ENCODE measurements around the gene FBXW2. TPM values are rescaled to one million over a fixed set of nuclear protein-coding genes. Genes with fewer than 3 reads are reported as not detected.

The FBXW2 gene
- total and polyA plus RNA-seq, 2 donors (not counting 1 experiment from before 2014, with no cell fraction given): 33.5 to 77.5 TPM

- no peaks in the 10 kb centered on the region for H3K36me3 ChIP-seq (ENCODE audit: control insufficient read depth, insufficient read depth, low read length)
- H2AFZ ChIP-seq (ENCODE audit: low read length): no peak overlapping the region
- H3K4me2 ChIP-seq (ENCODE audit: extremely low read depth, insufficient read depth, low read length): peak overlapping the region; percentile 82
- peaks cover 30% of the 10 kb centered on the region for H3K79me2 ChIP-seq (ENCODE audit: control insufficient read depth, insufficient read depth, low read length)
- no peaks in the 10 kb centered on the region for H3K9me3 ChIP-seq (ENCODE audit: control insufficient read depth, insufficient read depth, low read depth, low read length)
- peaks cover 21% of the 10 kb centered on the region for H3K4me1 ChIP-seq (ENCODE audit: control insufficient read depth, extremely low read depth, insufficient read depth, low read length)
- DNase-seq (ENCODE audit: low read depth in 2 of 2): peak; percentile 67 to 76
- H3K27me3 ChIP-seq (ENCODE audit: control insufficient read depth, insufficient read depth, low read length): no peaks in the 10 kb centered on the region
- H4K20me1 ChIP-seq (ENCODE audit: control insufficient read depth, extremely low read depth, insufficient read depth, low read length): no peaks in the 10 kb centered on the region
- no peak for TF ChIP-seq EZH2 (IDR thresholded peaks at IDR 0.05; ENCODE audit: low read length, missing control alignments)
- TF ChIP-seq, protein P1, sequence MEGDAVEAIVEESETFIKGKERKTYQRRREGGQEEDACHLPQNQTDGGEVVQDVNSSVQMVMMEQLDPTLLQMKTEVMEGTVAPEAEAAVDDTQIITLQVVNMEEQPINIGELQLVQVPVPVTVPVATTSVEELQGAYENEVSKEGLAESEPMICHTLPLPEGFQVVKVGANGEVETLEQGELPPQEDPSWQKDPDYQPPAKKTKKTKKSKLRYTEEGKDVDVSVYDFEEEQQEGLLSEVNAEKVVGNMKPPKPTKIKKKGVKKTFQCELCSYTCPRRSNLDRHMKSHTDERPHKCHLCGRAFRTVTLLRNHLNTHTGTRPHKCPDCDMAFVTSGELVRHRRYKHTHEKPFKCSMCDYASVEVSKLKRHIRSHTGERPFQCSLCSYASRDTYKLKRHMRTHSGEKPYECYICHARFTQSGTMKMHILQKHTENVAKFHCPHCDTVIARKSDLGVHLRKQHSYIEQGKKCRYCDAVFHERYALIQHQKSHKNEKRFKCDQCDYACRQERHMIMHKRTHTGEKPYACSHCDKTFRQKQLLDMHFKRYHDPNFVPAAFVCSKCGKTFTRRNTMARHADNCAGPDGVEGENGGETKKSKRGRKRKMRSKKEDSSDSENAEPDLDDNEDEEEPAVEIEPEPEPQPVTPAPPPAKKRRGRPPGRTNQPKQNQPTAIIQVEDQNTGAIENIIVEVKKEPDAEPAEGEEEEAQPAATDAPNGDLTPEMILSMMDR (conservative IDR thresholded peaks at IDR 0.05 in 1 of 2, IDR thresholded peaks at IDR 0.05 in 1 of 2; ENCODE audit: low read depth in 1 of 2, low read length in 2 of 2): no peak
- H3K4me3 ChIP-seq (replicated peaks in 1 of 4; ENCODE audit: control extremely low read depth in 1 of 4, insufficient read depth in 1 of 4, low read depth in 3 of 4, low read length in 4 of 4): peak overlapping the region; percentile 19 to 84 (median 58)
- H3K9ac ChIP-seq (ENCODE audit: insufficient read depth, low read length): no peak overlapping the region
- no peak overlapping the region for H3K27ac ChIP-seq (ENCODE audit: insufficient read depth, low read length)
These were observed 82.9 kb downstream of the FBXW2 start for GRCh38 chr9:120710110-120710981.

- H3K4me2 ChIP-seq (ENCODE audit: extremely low read depth, insufficient read depth, low read length): no peak overlapping the region
- peak; percentile 75 to 79 for DNase-seq (ENCODE audit: low read depth in 2 of 2)
- peaks cover 13% of the 10 kb centered on the region for H3K4me1 ChIP-seq (ENCODE audit: control insufficient read depth, extremely low read depth, insufficient read depth, low read length)
- H3K27me3 ChIP-seq (ENCODE audit: control insufficient read depth, insufficient read depth, low read length): no peaks in the 10 kb centered on the region
- H4K20me1 ChIP-seq (ENCODE audit: control insufficient read depth, extremely low read depth, insufficient read depth, low read length): no peaks in the 10 kb centered on the region
- no peaks in the 10 kb centered on the region for H3K9me3 ChIP-seq (ENCODE audit: control insufficient read depth, insufficient read depth, low read depth, low read length)
- peaks cover 28% of the 10 kb centered on the region for H3K79me2 ChIP-seq (ENCODE audit: control insufficient read depth, insufficient read depth, low read length)
- no peak overlapping the region for H2AFZ ChIP-seq (ENCODE audit: low read length)
- H3K9ac ChIP-seq (ENCODE audit: insufficient read depth, low read length): no peak overlapping the region
- TF ChIP-seq, protein P1 (conservative IDR thresholded peaks at IDR 0.05 in 1 of 2, IDR thresholded peaks at IDR 0.05 in 1 of 2; ENCODE audit: low read depth in 1 of 2, low read length in 2 of 2): no peak
- no peak for TF ChIP-seq EZH2 (IDR thresholded peaks at IDR 0.05; ENCODE audit: low read length, missing control alignments)
- H3K4me3 ChIP-seq (replicated peaks in 1 of 4; ENCODE audit: control extremely low read depth in 1 of 4, insufficient read depth in 1 of 4, low read depth in 3 of 4, low read length in 4 of 4): no peak overlapping the region
- peak overlapping the region; percentile 10 for H3K27ac ChIP-seq (ENCODE audit: insufficient read depth, low read length)
- no peaks in the 10 kb centered on the region for H3K36me3 ChIP-seq (ENCODE audit: control insufficient read depth, insufficient read depth, low read length)
These were observed 84.5 kb downstream of the FBXW2 start for GRCh38 chr9:120708526-120709224.

DNA sequence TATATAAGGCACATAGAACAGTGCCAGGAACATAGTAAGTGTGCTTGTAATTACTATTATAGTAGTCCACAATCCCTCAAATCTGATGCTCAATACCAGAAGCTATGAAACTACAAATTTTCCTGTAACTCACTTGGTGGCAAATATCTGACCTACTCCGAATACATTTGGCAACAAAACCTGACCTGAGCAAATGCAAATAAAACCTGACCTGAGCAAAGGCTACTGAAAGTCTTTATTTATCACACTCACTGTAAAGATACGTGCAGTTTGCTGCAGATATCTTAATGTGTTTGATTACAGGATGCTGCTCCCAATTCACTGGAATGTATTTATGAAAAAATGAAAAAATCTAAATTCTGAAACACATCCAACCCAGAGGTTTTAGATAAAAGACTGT lies 86.0 kb downstream of the FBXW2 start:
- no peak for DNase-seq (ENCODE audit: low read depth in 2 of 2)
- Histone ChIP-seq H3K9ac (ENCODE audit: insufficient read depth, low read length) (no peak overlapping the region), H3K36me3 (ENCODE audit: control insufficient read depth, insufficient read depth, low read length) (no peaks in the 10 kb centered on the region), H3K4me2 (ENCODE audit: extremely low read depth, insufficient read depth, low read length) (no peak overlapping the region), H3K27ac (ENCODE audit: insufficient read depth, low read length) (no peak overlapping the region), H3K4me1 (ENCODE audit: control insufficient read depth, extremely low read depth, insufficient read depth, low read length) (peaks cover 11% of the 10 kb centered on the region), H2AFZ (ENCODE audit: low read length) (no peak overlapping the region), H3K4me3 (replicated peaks in 1 of 4; ENCODE audit: control extremely low read depth in 1 of 4, insufficient read depth in 1 of 4, low read depth in 3 of 4, low read length in 4 of 4) (no peak overlapping the region), H3K79me2 (ENCODE audit: control insufficient read depth, insufficient read depth, low read length) (peaks cover 17% of the 10 kb centered on the region), H3K27me3 (ENCODE audit: control insufficient read depth, insufficient read depth, low read length) (no peaks in the 10 kb centered on the region), H3K9me3 (ENCODE audit: control insufficient read depth, insufficient read depth, low read depth, low read length) (no peaks in the 10 kb centered on the region), H4K20me1 (ENCODE audit: control insufficient read depth, extremely low read depth, insufficient read depth, low read length) (no peaks in the 10 kb centered on the region)
- no peak for TF ChIP-seq EZH2 (IDR thresholded peaks at IDR 0.05; ENCODE audit: low read length, missing control alignments)
- TF ChIP-seq, protein P1 (conservative IDR thresholded peaks at IDR 0.05 in 1 of 2, IDR thresholded peaks at IDR 0.05 in 1 of 2; ENCODE audit: low read depth in 1 of 2, low read length in 2 of 2): no peak
